ENCODE data around the gene LDB3.
"Not testable (repeated sequence)": the region's sequence is repeated elsewhere in the genome, so short reads cannot be mapped to it uniquely, and the experiment has no call there.

The LDB3 gene

GRCh38 chr10:86668297-86669165 is at the start of gene LDB3:
LDB3 (plus strand) TSS chr10:86668511; CDS start chr10:86668692, 181 bp downstream.
- no peak for DNase-seq (ENCODE audit: low spot score)

- no peak for DNase-seq (ENCODE audit: low spot score)
These were observed 40.0 kb upstream of the LDB3 start for GRCh38 chr10:86628311-86628710.

- no peak for DNase-seq (ENCODE audit: low spot score)
These were observed 38.2 kb upstream of the LDB3 start for GRCh38 chr10:86630079-86630478.

DNA sequence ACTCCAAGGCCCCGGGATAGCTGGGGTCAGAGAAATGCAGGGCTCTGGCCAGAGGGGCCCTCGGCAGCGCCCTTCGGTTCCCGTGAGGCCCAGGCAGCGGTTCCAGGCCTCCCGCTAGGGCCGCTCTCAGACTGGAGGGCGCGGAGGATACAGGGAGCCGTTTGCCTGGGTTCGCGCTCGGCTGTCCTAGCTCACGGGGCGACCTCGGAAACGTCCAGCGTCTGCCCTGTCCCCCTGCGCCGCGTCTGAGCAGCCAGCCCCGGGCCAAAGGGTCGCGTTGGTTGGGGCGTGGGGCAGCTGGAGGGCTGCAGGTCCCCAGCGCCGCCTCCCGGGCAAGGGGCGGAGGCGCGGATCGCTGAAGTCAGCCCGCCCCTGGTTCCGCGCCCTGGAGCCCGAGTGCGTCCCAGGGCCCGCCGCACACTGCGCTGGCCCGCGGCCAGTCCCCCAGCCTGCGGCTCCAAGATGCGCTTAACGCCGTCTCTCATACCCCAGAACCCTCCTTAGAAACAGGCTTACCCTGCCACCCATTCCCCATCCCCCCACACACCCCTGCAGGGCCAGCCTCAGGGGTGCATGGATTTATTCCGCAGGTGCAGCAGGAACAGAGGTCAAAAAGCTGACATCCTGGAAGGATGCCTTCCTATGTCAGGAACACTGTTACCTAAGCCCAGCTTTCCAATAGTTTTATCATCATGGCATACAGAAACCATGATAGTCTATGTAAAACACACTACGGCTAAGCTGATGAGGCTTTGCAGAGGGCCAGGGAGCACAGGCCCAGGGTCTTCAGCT is 36.1 kb upstream of the LDB3 start:
- DNase-seq (ENCODE audit: low spot score): no peak

GRCh38 chr10:86632951-86633350 is 35.4 kb upstream of the LDB3 start:
- DNase-seq (ENCODE audit: low spot score): no peak

- DNase-seq (ENCODE audit: low spot score): no peak
These were observed 32.9 kb upstream of the LDB3 start for GRCh38 chr10:86635402-86635801.

DNA sequence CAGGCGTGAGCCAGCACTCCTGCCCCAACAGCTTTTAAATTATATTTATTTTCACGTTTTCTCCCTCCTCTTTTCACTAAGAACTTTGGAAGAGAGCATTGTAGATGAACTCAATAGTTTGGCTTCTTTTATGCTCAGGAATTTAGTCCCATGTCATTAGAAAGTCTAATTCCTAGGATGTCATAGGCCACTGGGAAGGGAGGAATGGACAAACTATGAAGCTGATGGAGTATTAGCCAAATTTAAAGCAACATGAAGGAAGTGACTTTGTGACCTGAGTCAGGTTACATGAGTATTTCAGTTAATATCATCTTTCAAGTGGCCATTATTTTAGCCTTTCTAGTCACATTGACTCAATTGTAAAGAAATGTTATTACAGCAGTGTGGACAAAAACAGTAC is 32.0 kb upstream of the LDB3 start:
- no peak for DNase-seq (ENCODE audit: low spot score)

- DNase-seq (ENCODE audit: low spot score): peak; percentile 14
These were observed 26.3 kb upstream of the LDB3 start for GRCh38 chr10:86642021-86642420.

GRCh38 chr10:86642499-86642898 is 25.8 kb upstream of the LDB3 start:
- no peak for DNase-seq (ENCODE audit: low spot score)

GRCh38 chr10:86644152-86644793 is 24.0 kb upstream of the LDB3 start:
- peak; percentile 12 for DNase-seq (ENCODE audit: low spot score)

- DNase-seq (ENCODE audit: low spot score): no peak
These were observed 23.4 kb upstream of the LDB3 start for GRCh38 chr10:86644794-86645445.

DNA sequence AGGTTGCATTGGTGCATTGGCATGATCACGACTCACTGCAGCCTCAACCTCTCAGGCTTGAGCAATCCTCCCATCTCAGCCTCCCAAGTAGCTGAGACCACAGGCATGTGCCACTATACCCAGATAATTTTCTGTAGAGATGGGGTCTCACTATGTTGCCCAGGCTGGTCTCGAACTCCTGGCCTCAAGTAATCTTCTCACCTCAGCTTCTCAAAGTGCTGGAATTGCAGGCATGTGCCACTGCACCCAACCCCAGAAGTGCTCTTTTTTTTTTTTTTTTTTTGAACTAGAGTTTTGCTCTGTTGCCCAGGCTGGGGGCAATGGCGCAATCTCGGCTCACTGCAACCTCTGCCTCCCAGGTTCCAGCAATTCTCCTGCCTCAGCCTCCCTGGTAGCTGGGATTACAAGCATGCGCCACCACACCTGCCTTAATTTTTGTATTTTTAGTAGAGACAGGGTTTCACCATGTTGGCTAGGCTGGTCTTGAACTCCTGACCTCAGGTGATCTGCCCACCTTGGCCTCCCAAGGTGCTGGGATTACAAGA is 22.6 kb upstream of the LDB3 start:
- DNase-seq (ENCODE audit: low spot score): not testable (repeated sequence)

- DNase-seq (ENCODE audit: low spot score): no peak
These were observed 21.8 kb upstream of the LDB3 start for GRCh38 chr10:86646532-86646931.

DNA sequence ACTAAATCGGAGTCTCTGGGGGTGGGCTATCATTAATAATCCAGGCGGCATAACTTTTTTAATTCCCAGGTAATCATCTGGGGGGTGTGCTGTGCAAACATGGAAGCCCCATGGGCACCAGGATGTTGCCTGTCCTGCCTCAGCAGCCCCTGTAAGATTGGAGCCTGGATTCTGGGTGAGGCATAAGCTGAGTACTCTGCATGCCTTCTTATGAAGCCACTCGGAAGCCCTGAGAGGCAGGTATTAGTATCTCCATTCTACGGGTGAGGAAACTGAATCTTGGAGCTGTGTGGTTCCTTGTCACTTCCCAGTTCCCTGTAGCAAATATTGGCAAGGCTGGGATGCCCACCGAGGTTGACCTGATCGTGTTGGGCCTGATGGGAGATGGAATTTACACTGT is 21.4 kb upstream of the LDB3 start:
- no peak for DNase-seq (ENCODE audit: low spot score)

GRCh38 chr10:86647773-86648703 is 20.3 kb upstream of the LDB3 start:
- DNase-seq (ENCODE audit: low spot score): no peak

GRCh38 chr10:86648704-86649427 is 19.4 kb upstream of the LDB3 start:
- no peak for DNase-seq (ENCODE audit: low spot score)

GRCh38 chr10:86649471-86650150 is 18.7 kb upstream of the LDB3 start:
- no peak for DNase-seq (ENCODE audit: low spot score)

- no peak for DNase-seq (ENCODE audit: low spot score)
These were observed 18.2 kb upstream of the LDB3 start for GRCh38 chr10:86650151-86650550.

DNA sequence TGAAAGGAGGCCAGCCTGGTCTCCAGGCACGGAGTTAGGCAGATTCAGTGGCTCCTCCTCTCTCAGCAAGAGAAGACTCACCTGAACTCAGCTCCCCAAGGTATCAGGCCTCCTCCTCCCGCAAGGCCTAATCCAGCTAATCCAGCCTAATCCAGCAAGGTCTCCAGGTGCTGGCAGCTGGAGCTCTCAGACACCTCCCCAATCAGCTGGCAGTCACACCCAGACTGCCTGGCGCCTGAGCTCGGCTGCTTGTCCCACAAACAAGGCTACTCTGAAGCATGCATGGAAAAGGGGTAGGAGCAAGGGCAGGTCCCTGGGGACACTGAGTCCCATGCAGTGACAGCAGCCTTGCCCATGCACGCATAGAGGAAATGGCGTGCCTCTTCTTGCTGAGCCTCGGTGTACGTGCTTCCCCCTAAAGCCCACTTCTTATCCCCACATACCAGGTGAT is 17.3 kb upstream of the LDB3 start:
- no peak for DNase-seq (ENCODE audit: low spot score)
